ENCODE measurements around the gene SUMF1.
"Not testable (repeated sequence)": the region's sequence is repeated elsewhere in the genome, so short reads cannot be mapped to it uniquely, and the experiment has no call there.

The SUMF1 gene

DNA sequence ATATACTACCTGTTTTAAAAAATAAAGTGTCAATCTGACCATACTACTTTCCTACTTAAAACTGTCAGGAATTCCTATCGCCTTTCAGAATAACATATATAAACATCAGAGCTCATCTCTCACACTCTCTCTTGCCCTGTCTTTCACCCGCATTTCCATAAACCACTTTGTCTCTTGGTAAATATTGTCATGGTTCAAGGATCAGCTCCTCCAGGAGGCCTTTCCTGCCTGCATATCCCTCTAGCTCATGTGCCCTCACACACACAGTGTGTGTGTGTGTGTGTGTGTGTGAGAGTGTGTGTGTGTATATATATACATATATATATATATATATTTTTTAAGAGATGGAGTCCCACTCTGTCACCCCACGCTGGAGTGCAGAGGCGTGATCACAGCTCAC is 6.7 kb downstream of the SUMF1 start:
- no peak for DNase-seq

DNA sequence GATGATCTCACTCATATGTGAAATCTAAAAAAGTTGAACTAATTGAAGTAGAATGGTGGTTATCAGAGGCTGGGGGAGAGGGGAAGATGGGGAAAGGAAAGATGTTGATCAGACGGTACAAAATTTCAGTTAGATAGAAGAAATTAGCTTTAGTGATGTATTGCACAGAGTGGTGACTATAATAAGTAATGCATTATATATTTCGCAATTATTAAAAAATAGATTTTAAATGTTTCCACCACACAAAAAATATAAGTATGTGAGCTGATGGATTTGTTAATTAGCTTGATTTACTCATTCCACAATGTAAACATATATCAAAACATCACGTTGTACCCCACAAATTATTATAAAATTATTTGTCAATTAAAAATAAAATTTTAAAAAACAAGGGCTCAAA is 8.1 kb downstream of the SUMF1 start:
- DNase-seq = no peak

DNA sequence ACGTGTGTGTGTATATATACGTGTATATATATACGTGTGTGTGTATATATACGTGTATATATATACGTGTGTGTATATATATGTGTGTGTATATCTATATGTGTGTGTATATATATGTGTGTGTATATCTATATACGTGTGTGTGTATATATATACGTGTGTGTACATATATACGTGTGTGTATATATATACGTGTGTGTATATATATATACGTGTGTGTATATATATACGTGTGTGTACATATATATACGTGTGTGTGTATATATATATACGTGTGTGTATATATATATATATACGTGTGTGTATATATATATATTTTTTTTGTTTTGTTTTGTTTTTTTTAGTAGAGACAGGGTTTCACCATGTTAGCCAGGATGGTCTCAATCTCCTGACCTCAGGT is 10.3 kb downstream of the SUMF1 start:
- DNase-seq = not testable (repeated sequence)

DNA sequence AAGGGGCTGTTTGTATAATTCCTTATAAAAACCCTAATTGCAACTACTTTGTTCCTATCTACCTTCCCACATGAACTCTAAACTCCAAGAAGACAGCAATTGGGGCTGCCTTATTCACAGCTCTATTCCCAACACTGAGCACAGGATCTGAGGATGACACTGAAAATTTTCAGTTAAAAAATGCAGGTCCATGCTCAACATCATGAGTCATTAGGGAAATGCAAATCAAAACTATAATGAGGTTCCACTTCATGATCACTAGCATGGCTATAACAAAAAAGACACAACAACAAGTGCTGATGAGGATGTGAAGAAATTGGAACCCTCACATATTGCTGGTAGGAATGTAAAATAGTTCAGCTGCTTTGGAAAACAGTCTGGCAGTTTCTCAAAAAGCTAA is 12.9 kb downstream of the SUMF1 start:
- DNase-seq = no peak

DNA sequence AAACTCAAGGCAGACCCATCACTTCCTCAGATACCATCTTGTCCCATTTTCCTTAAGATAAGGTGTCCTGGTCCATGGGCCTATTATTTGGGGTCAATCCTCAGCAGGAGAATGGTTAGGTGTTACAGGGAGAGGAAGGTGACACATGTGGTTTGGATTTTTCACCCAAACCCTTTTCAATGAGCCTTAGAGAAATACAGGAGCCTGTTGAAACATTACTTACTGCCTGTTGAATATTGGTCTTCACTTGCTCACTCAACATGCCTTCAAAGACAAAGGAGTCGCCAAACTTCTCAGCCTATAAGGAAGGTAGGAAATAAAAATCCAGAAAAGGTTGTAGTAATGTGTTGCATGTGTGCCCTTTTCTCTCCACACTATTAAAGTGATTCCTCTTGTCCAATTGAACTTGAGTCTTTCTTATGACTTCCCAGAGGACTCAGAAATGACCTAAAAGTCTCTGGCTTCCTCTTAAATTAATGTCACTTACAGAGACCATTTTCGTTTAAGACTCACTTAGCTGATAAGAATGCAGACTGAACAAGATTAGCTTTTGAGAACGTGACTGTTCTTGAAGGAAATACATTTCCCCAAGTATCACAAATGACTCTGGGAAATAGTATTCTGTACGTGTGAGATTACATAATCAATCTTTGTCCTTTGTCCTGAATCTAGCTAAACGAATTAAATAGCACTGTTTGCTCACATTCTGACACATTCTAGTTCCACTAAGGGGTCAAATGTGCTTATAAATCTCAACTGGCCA is 17.8 kb downstream of the SUMF1 start:
- no peak for DNase-seq

DNA sequence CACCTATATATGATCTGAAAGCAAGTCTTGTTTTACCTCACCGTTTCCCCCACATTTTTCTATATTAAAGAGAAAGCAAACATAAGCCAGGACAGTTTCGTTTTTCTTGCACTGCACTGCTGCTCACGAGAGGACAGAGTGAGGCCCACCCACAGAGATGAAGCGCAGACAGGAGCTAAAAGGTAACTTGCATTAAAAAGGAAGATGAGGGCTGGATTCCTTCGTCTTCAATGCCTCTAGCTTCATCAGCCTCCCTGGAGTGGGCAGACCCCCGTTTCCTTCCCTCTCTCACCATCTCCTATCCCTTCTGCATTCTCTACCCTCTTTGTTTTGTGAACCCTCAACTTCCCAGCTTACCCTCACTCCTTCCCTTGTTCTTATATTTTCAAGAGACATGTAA is 18.9 kb downstream of the SUMF1 start:
- DNase-seq = no peak

DNA sequence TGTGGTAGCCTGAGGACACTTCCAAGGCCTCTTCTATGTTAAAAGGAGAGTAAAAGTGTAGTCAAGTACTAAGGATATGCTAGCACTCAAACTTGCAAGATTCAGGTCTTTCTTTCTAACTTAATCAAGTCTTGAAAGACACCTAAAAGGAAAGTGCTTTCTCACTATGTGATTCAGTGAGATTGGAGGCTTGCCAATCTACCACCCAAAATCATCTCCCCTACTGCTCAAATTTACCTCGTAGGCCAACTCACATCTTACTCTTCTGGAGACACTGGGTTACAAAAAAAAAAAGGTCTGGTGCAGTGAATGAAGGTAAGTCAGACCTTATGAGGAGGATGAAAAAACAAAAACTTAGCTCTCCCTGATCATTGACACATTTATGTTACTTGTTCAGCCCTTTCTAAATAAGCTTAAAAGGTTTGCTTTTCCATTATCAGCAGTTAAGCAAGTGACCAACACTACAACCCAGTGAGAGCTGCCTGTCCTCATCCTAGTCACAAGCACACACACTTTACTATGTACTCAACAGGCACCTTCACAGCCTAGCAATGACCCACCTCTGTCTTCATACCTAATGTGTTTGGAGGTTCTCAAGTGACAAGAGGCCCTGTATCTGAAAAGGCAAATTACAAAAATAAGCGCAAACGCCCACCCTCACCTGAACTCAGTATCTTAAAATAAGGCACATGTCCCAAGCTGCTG is 19.6 kb downstream of the SUMF1 start:
- no peak for DNase-seq

DNA sequence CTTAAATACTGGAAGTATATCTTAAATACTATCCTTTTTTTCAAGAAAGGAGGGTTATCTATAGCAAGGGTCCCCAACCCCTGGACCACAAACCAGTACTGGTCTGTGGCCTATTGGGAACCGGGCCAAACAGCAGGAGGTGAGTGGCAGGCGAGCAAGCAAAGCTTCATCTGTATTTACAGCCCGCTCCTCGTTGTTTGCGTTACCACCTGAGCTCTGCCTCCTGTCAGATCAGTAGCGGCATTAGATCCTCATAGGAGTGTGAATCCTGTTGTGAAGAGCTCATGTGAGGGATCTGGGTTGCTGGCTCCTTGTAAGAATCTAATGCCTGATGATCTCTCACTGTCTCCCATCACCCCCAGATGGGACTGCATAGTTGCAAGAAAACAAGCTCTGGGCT is 26.1 kb downstream of the SUMF1 start:
- DNase-seq = no peak

DNA sequence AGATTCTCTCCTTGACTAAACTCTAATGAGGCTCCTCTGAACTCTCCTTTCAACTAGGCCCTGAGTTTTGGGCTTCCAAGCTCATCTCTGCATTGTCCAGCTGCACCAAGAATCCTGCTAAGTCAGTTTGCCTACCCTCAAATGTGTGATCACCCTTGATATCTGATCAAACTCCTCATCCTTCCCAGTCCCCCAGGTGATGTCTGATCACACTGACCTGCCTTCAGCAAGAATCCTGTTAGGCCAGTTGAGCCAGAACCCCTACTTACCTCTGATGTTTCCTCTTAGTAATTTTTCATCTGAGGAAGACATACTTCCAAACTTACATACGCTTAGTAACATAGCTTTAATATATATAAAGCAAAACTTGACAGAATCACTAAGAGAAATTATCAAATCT is 28.8 kb downstream of the SUMF1 start:
- DNase-seq = no peak

DNA sequence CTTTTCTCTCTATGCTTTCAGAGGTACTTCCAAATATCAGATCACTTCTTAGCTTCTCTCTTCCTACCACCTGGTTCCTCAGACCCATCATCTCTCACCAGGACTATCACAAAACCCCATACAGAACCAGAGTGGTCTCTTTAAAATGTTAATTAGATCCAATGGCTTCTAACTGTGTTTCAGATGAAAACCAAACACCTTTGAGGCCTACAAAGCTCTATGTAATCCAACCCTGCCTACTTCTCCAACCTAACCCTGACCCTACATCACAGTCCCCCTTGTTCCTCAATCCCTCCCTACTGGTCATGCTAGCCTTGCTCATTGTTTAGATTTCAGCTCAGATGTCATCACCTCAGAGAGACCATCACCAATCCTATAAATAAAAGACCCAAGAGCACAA is 34.8 kb downstream of the SUMF1 start:
- DNase-seq = no peak

DNA sequence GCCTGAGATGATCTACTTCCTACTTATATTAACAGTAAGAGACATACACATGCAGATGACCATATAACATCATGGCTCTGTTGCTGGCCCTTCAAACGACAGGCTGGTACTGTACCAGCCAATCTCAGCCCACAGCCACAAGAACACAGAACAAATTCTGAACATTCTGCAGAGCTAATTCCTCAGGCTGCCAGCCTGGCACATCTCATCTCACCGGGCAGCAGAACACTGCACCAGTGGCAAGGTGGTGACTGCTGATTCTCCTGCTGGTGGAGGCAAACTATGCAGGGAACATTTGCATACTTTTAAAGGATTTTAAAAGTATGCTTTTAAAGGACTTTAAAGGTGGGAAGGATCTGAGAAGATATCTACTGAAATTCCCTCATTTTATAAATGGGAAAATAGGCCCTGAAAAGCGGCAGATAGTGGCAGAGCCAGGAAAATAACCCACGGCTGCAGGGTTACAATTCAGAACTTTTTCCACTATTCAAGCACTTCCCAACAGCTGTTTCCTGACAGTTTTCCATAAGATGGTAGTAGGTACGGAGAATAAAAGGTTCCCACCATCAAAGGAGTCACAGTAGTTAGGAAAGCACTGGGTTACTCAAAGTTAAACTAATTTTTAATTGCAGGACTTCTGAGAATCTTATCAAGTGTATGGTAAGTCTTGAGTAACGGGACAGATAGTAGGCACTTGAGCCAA is 37.3 kb downstream of the SUMF1 start:
- DNase-seq = no peak

DNA sequence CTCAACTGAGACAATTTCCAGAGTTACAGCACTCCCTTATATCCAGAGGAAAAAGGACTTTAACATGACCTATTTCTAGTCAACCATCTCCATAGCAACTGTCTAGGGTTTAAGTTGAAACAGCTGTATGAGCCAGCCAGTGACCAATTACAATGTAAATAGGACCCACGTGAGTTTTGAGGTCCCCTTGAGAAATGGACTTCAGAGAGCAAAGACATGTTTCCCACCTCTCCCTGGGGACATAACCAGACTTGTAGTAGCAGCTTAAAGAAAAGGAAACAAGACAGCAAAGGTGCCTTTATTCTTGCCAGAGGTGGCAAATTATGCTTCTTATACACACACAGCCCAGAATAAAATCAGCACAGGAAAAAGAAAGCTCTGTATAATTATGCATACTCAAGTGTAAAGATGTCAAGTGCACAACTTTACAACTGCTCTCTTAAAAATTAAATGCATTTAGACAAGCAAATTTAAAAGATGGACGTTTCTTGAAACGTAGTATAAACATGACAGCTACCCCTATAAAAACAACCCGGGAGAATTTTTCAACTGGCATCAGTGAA is 40.2 kb downstream of the SUMF1 start:
- DNase-seq = no peak

DNA sequence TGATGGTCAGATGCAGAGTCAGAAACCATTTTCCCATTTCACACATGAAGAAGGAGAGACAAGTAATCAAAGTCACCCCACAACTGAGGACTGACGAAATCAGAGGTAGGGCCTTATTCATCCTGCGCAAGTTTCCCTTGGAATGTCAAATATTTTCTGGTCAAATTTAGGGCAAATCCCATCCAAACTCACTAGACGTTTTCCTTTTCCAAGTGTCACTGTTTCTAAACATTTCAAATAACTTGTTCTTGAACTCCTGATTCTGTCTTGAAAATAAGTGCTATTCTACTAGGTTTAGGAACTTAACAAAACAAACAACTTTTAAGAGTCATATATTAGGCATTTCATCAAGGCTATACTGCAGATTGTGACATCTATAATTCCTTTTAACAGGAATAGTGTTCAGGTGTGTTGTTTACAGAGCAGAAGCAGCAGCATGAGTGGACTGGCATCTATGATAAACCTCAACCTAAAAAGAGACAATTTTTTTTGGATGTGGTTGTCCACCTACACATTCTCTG is 40.7 kb downstream of the SUMF1 start:
- no peak for DNase-seq

DNA sequence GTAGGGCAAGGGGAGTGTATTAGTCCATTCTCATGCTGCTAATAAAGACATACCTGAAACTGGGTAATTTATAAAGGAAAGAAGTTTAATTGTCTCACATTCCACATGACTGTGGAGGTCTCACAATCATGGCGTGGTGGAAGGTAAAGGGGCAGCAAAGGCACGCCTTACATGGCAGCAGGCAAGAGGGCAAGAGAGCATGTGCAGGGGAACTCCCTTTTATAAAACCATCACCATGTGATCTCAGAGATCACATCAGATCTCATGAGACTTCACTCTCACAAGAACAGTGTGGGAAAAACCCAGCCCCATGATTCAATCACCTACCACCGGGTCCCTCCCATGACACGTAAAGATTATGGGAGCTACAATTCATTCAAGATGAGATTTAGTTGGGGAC is 41.4 kb downstream of the SUMF1 start:
- peak in 1 of 5 experiments; percentile 9 for DNase-seq

DNA sequence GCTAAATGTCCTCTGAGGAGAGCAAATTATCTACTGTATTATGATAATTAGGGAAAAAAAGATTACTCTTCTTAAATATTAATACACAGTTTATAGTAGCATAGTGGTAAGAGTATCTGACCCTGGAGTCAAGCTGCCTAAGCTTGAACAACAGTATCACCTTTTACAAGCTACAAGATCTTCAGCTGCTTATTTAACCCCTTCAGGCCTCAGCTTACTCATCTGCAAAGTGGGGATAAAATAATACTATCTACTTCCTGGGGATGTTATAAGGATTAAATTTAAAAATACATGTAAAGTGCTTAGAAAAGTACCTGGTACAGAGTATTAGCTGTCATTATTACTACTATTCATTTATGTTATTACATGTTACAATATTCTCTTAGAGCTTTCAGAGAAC is 42.0 kb downstream of the SUMF1 start:
- DNase-seq = no peak

DNA sequence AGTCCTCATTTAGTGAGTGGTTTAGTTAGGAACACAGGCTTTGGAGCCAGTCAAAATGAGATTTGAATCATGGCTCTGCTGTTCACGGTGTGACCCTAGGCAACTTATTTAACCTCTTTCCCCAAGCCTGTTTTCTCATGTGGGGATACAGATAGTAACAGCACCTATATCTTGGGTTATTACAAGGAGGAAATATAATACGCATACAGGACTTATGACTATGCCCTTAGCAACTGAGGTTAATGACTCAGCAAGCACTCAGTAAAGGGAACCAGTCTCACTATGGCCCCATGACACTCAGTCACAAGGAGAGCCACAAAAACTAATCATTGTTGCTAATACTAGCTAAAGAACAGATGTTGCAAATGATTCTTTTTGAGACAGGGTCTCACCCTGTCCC is 45.9 kb downstream of the SUMF1 start:
- DNase-seq = peak in 1 of 5 experiments; percentile 56

DNA sequence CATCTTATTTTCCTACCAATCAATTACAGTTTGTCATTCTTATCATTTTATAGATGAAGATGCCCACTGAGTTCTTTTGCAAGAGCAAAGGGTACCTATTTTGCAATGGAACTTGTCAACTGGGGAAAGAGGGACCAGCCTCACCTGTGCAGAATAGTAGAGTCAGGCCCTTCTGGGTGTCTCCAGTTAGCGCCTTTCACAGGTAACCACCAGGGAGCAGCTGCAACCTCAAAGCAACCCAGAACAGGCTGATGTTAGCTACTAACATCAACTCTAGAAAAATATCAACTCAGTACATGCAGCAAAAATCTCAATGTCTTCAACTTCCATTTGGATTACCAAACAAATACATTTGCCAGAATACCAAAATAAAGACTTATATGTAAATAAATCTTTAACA is 47.1 kb downstream of the SUMF1 start:
- no peak for DNase-seq

DNA sequence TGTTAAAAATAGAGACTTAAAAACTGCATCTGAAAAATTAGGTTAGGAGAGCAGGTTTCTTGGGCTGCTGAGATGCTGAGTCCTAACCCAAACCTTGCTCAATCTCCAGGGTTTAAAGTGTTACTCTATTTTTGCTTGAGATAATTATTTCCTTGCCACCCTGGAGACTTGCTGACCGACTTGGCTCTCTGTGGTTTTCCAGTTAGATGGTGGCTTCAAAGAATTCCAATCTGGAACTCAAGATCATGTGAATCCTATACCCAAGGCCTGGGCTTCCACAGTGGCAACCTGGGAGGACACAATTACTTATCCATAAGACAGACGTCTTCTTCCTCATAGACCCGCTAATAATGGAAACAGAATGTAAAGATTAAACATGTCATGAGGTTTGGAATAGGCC is 47.7 kb downstream of the SUMF1 start:
- no peak for DNase-seq

DNA sequence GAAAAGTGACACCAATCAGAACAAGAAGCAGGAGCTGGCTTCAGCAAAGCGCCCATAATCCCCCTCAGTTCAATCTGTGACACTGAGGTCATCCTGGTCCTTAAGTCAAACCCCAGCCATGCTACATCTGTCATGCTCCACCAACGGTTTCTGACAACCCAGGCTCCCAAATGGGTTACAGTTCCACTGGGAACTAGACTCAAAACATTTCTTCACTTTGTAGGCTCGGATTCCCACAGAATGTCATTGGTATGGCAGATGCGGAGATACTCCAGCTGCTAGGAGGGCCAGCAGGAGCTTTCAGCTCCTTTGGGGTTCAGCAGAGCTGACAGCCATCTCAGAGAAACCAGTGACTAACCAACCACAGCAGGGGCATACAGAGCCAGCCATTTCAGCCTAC is 48.9 kb downstream of the SUMF1 start:
- DNase-seq = no peak

DNA sequence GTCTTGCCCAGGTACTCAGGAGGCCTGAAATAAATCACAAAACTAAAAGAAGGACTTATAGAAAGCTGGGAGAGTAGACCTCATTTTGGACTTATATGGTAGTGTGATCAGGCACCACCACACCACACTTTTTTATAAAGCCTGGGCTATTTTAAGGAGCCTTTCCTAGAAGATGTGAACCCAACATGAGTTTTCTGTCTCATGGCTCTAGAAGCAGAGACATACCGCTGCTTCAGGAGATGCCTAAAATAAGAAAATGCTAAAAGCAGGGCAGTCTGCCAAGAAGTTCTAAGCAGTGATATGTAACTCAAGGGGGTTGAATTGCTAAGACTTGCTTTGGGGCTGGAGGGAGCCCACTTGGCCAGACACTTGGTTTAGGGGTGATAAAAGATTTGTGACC is 49.6 kb downstream of the SUMF1 start:
- no peak for DNase-seq

DNA sequence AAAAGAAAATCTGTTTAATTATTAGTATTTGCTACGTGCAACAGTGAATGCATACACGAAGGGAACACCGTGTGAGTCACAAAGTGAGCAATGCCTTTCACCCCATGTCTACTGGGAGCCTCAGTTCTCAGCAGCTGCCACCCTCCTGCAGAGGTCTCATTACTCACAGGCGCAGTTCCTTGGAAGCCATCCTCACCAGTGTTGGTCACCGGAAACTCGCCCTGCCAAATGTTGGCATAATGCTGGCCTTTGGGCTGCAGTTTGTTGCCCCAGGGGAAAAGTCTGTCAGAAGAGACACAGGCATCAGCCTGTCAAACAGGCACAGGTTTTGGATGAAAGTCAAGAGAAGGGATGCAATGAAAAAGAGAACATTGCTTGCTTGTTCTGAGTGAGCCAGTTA is 50.1 kb downstream of the SUMF1 start:
- no peak for DNase-seq

DNA sequence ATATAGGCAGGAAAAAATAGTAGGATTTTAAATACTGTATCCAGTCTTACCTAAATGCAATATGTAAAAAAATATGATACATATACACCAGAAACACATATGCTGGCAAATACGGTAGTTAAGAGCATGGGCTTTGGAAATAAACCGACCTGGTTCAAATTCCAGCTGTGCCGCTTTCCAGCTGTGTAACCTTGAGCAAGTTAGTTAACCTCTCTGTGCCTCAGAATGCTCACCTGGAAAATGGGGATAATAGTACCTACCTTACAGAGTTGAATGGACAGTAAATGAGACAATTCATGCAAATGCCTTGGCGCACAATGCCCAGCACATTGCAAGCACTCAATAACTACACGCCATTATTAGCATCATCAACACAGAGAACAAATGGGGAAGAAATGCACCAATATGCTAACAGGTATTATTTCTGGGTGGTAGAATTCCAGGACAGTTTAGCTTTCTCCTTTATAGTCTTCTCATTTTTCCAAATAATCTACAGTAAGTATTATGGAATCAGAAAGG is 50.6 kb downstream of the SUMF1 start:
- DNase-seq = no peak

DNA sequence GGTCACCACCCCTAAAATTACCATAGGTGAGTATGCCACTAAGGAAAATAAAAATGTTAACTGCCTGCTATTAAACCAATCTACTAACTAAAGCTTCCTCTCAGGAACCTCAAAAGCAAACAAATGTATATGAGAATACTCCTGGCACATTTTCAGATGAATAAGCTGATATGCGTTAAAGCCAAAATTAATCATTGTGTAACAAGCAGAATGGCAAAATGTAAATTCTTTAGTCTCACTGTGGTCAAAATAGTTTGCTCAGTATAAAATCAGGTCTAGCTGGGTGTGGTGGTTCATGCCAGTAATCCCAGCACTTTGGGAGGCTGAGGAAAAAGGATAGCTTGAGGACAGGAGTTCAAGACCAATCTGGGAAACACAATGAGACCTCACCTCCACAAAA is 53.6 kb downstream of the SUMF1 start:
- DNase-seq = no peak
